Right lobe of liver (tissue), 6 donors: ENCODE measurements around the gene MAST4. TPM values are rescaled to one million over a fixed set of nuclear protein-coding genes. Genes with fewer than 3 reads are reported as not detected.

Experiments used
- ATAC-seq, 4 donors: fragments of 200-7000 bp; cut with Tn5 transposase; one replicate each; pipeline ENCODE4 v1.9.1; 2020; ENCODE audit warnings: mild to moderate bottlenecking in 4 of 4, moderate library complexity in 4 of 4
- DNase-seq, 3 donors: peaks; one replicate each; pipeline ENCODE4 v3.0.0-alpha.2; 2020
- H3K27ac ChIP-seq, 3 donors: fragments of 200-600 bp; one replicate each; pipeline ENCODE4 v1.8.0; 2022
- H3K27me3 ChIP-seq, 2 donors: fragments of 200-600 bp; one replicate each; pipeline ENCODE4 v1.8.0; 2022
- H3K36me3 ChIP-seq, 4 donors: fragments of 200-600 bp; sonication (generic) in 1 of 4; one replicate each; pipeline versions ENCODE4 v1.5.1 to v1.8.0; 2017 to 2022; ENCODE audit warnings: control low read depth in 1 of 4
- H3K4me1 ChIP-seq, 4 donors: fragments of 200-600 bp; sonication (generic) in 1 of 4; one replicate each; pipeline versions ENCODE4 v1.5.1 to v1.8.0; 2017 to 2022; ENCODE audit warnings: control low read depth in 1 of 4
- H3K4me3 ChIP-seq, 3 donors: fragments of 200-600 bp; one replicate each; pipeline ENCODE4 v1.8.0; 2022
- H3K9me3 ChIP-seq, 4 donors: fragments of 200-600 bp; sonication (generic) in 1 of 4; one replicate each; pipeline versions ENCODE4 v1.5.1 to v1.8.0; 2017 to 2022; ENCODE audit warnings: control low read depth in 1 of 4
- POLR2A ChIP-seq: fragments of 450-650 bp; IDR thresholded peaks from one replicate; pipeline ENCODE4 v1.6.1; 2017; ENCODE audit warnings: antibody characterized with exemption, mild to moderate bottlenecking
- WGBS: methylation state at CpG from one replicate; pipeline ENCODE4 v1.1.6; 2018; ENCODE audit warnings: low coverage, low lambda C conversion rate; ENCODE audit not compliant: insufficient coverage; ENCODE audit errors: missing lambda C conversion rate; 5-methylcytosine and 5-hydroxymethylcytosine counted together
- intact Hi-C, 2 donors: fragments of 100-400 bp; cut with DNase I; formaldehyde crosslinking; loops; one replicate each; pipeline versions ENCODE4 v1.11.2 to v1.14.1; 2022
- total RNA-seq, 6 experiments: library from RNA; depleted of rRNA in 2 of 6; stranded (reverse); fragments of >200 nt in 2 of 6; fragmentation: NEBNext Ultra II Directional in 3 of 6; extraction: Animal tissue kit (Norgen Biotek cat#: 25700) in 3 of 6; gene quantifications; one replicate each; pipeline versions ENCODE4 v1.1.0 to v1.2.4, GENCODE V29; 2016 to 2023
- TF ChIP-seq, protein P1 (sequence below), 4 donors: fragments of 200-600 bp in 3 of 4; fragments of 450-650 bp in 1 of 4; IDR thresholded peaks; one replicate each; pipeline versions ENCODE4 v1.5.1 to v1.8.0; 2016 to 2022; ENCODE audit warnings: antibody characterized with exemption in 4 of 4, mild to moderate bottlenecking in 2 of 4
- donor health status: DM: no; HTN: yes; CAD: no.
- donor health status: DM: no; HTN: no; CAD: no.
- donor health status: DM: no; HTN: no; CAD: no.
- donor health status: DM: no; HTN: yes; CAD: no.
- donor health status: DM: no; HTN: yes; CAD: no.

MAST4 gene
- total RNA-seq, 6 experiments from 2014 or later, result 9.4 to 23.5 (median 13.9) TPM

DNA sequence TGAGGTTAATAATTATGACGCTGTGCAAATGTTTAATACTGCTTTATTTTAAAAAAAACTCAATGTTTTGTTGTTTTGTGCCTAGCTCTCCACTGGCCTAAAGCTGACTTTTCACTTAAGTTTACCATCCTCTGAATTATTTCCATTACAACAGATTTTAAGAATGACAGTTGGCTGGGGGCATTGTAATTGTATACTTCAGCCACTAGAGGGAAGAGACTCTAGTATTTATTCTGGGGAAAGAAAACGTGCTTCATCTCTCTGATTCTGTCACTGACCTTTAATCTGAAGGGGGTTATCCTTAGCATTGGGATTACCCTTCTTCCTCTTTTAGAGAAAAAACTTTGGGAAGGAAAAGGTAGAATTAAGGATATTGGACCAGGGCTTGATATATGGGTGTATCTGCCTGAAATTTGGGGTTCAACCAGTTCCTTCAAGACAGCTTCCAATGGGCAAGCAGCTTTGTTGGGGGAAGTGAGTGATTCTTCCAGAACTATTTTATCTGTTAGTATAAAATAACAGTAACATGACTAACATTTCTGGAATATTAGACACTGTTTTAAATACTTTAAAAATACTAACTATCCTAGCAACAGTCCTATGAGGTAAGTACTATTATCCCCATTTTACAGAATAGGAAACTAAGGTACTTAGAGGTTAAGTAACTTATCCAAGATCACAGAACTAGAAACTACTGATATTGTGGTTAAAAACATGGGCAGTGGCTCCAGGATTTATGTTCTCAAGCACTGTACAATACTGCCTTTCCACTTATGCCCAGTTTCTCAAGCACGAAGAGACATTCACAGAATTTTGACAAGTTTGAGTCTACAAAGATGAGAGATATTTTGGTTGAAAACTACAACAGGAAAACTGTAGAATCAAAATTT lies 392.0 kb downstream of the MAST4 start:
- DNase-seq, result no peak
- no peak for TF ChIP-seq POLR2A
- TF ChIP-seq, protein P1, sequence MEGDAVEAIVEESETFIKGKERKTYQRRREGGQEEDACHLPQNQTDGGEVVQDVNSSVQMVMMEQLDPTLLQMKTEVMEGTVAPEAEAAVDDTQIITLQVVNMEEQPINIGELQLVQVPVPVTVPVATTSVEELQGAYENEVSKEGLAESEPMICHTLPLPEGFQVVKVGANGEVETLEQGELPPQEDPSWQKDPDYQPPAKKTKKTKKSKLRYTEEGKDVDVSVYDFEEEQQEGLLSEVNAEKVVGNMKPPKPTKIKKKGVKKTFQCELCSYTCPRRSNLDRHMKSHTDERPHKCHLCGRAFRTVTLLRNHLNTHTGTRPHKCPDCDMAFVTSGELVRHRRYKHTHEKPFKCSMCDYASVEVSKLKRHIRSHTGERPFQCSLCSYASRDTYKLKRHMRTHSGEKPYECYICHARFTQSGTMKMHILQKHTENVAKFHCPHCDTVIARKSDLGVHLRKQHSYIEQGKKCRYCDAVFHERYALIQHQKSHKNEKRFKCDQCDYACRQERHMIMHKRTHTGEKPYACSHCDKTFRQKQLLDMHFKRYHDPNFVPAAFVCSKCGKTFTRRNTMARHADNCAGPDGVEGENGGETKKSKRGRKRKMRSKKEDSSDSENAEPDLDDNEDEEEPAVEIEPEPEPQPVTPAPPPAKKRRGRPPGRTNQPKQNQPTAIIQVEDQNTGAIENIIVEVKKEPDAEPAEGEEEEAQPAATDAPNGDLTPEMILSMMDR (IDR thresholded peaks at IDR 0.05), result peak; percentile 80 to 93 (median 84)
- ATAC-seq, result peak; percentile 78 to 87 (median 83)
- Histone ChIP-seq H3K27ac (peak overlapping the region in 2 of 3 donors; percentile 24 to 38), H3K9me3 (no peaks in the 10 kb centered on the region), H3K4me1 (peaks cover 0 to 18% (median 7%) of the 10 kb centered on the region in 4 donors), H3K4me3 (peak overlapping the region in 1 of 3 donors; percentile 5), H3K36me3 (no peaks in the 10 kb centered on the region), H3K27me3 (no peaks in the 10 kb centered on the region)
- intact Hi-C loops, result no loop called here
- WGBS, result 34% methylated on average over 3 of the region's 3 CpGs

DNA sequence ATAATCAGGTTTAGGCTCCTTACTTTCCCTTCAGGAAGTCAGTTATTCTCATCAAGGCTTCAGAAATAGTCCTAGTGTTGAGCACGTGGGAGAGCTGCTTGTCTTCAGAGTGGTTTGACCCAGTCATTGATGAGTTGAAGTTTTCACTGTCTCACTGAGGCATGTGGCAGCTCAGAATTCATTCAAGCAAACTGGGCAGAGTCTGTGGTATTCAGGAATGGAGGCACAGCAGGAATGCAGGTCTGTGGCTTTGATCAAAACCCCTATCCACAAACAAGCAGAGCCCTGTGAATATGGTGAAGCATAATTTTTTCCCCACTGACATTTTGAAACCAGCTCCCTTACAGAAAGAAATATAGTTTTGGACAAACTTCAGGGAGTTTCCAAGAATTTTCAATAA lies 393.1 kb downstream of the MAST4 start:
- Histone ChIP-seq H3K4me1 (peaks cover 0 to 18% (median 7%) of the 10 kb centered on the region in 4 donors), H3K9me3 (no peaks in the 10 kb centered on the region), H3K27me3 (no peaks in the 10 kb centered on the region), H3K27ac (no peak overlapping the region), H3K4me3 (no peak overlapping the region), H3K36me3 (no peaks in the 10 kb centered on the region)
- WGBS, result 0% methylated on average over 1 of the region's 1 CpG
- TF ChIP-seq, protein P1 (IDR thresholded peaks at IDR 0.05), result no peak
- no peak for TF ChIP-seq POLR2A
- DNase-seq, result no peak
- no peak for ATAC-seq
- intact Hi-C loops, result no loop called here

DNA sequence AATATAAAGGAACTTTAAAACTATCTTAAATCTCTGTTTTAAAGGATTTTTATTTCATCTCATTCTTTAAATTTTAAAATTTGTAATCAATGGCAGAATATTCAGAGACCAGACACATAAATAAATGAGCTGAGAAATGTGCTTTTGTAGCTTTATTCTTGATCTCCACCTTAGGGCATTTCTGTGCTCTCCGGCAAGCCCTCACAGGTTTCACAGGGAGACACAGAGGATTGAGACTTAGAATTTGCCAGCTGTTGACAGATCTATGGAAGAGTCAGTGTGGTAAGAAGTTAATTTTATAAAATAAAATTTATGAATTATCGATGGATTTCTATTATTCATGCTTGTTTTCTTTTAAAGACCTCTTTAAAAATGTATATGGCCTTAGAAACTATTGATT lies 393.6 kb downstream of the MAST4 start:
- WGBS, result 100% methylated on average over 2 of the region's 2 CpGs
- DNase-seq (no peak), ATAC-seq (no peak)
- Histone ChIP-seq H3K27ac (no peak overlapping the region), H3K4me3 (no peak overlapping the region), H3K4me1 (peaks cover 0 to 18% (median 7%) of the 10 kb centered on the region in 4 donors), H3K9me3 (no peaks in the 10 kb centered on the region), H3K27me3 (no peaks in the 10 kb centered on the region), H3K36me3 (no peaks in the 10 kb centered on the region)
- intact Hi-C loops, result loop anchor here in 1 of 2 donors (10.0 kb wide), 1 partner anchor 155 kb away; no protein-coding TSS in a partner anchor
- TF ChIP-seq POLR2A, result no peak
- TF ChIP-seq, protein P1 (IDR thresholded peaks at IDR 0.05), result no peak

DNA sequence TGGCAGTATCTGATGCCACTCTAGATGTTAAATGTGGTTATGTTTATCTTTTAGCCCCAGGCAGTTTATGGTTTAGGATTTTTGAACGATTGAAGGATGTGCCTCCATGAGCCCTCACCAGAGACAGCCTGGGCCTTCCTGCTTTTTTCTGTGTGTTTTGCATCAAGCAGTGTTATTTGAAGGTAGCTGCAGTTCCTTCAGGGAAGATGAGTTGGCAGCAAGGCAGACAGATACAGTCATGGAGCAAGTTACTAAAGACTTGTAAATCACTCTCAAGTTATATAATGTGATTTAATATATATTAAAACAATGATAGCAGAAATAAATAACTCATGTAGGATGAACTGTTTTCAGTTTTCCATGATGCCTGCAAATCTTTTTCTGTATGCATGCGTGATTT lies 395.6 kb downstream of the MAST4 start:
- WGBS, result 18% methylated on average over 2 of the region's 2 CpGs
- H3K36me3 ChIP-seq, result no peaks in the 10 kb centered on the region
- TF ChIP-seq, protein P1 (IDR thresholded peaks at IDR 0.05), result no peak
- TF ChIP-seq POLR2A, result no peak
- H3K4me3 ChIP-seq, result no peak overlapping the region
- H3K27ac ChIP-seq, result no peak overlapping the region
- DNase-seq, result no peak
- intact Hi-C loops, result loop anchor here in 1 of 2 donors (10.0 kb wide), 1 partner anchor 153 kb away; no protein-coding TSS in a partner anchor
- H3K9me3 ChIP-seq, result no peaks in the 10 kb centered on the region
- no peaks in the 10 kb centered on the region for H3K27me3 ChIP-seq
- H3K4me1 ChIP-seq, result peaks cover 0 to 16% (median 7%) of the 10 kb centered on the region in 4 donors
- no peak for ATAC-seq
